PFSK-1 (cell line): ENCODE data around the gene MAPRE2.

Experiments used
- POLR2AphosphoS5 ChIP-seq: IDR thresholded peaks from 2 replicates; pipeline ENCODE4 v1.6.1; 2012; ENCODE audit warnings: low read depth, mild to moderate bottlenecking, control low read depth, low read length, moderate library complexity
- SIN3A ChIP-seq: IDR thresholded peaks from 2 replicates; pipeline ENCODE4 v1.6.1; 2012; ENCODE audit warnings: mild to moderate bottlenecking, low read length, moderate library complexity, borderline replicate concordance; ENCODE audit not compliant: insufficient read depth
- TAF1 ChIP-seq: IDR thresholded peaks from 2 replicates; pipeline ENCODE4 v1.6.1; 2012; ENCODE audit warnings: low read length, control low read depth, borderline replicate concordance; ENCODE audit not compliant: insufficient read depth
- TF ChIP-seq, protein P1 (sequence below), 2 experiments: IDR thresholded peaks; 2 replicates each; pipeline versions ENCODE4 v1.6.1 to v1.8.0; 2011 to 2012; ENCODE audit warnings: low read depth in 2 of 2, low read length in 2 of 2, control low read depth in 1 of 2, inconsistent platforms in 1 of 2, mild to moderate bottlenecking in 1 of 2, moderate library complexity in 1 of 2; ENCODE audit not compliant: insufficient read depth in 1 of 2

DNA sequence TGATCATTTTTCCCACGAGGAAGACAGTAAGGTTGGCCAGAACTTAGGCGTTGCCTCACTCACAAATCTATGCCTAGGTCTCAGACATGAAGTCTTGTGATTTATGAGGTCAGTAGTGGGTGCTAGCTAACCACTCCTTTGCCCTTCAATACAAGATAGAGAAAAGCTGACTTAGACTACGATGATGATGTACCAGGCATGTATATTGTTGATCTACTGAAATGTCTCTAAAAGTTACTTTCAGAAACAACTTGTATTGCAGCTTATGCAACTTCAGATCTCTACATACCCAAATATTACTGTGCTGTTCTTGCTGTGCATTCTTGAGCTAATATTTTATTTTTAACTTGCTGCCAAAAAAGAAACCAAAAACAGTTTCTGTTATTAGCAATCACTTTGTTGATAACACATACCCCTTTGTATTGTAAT, 30.6 kb downstream of the MAPRE2 start:
- TF ChIP-seq POLR2AphosphoS5 (no peak), TAF1 (no peak), SIN3A (no peak)
- TF ChIP-seq, protein P1, sequence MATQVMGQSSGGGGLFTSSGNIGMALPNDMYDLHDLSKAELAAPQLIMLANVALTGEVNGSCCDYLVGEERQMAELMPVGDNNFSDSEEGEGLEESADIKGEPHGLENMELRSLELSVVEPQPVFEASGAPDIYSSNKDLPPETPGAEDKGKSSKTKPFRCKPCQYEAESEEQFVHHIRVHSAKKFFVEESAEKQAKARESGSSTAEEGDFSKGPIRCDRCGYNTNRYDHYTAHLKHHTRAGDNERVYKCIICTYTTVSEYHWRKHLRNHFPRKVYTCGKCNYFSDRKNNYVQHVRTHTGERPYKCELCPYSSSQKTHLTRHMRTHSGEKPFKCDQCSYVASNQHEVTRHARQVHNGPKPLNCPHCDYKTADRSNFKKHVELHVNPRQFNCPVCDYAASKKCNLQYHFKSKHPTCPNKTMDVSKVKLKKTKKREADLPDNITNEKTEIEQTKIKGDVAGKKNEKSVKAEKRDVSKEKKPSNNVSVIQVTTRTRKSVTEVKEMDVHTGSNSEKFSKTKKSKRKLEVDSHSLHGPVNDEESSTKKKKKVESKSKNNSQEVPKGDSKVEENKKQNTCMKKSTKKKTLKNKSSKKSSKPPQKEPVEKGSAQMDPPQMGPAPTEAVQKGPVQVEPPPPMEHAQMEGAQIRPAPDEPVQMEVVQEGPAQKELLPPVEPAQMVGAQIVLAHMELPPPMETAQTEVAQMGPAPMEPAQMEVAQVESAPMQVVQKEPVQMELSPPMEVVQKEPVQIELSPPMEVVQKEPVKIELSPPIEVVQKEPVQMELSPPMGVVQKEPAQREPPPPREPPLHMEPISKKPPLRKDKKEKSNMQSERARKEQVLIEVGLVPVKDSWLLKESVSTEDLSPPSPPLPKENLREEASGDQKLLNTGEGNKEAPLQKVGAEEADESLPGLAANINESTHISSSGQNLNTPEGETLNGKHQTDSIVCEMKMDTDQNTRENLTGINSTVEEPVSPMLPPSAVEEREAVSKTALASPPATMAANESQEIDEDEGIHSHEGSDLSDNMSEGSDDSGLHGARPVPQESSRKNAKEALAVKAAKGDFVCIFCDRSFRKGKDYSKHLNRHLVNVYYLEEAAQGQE (IDR thresholded peaks at IDR 0.05; ENCODE audit: insufficient read depth in 1 of 2, low read depth in 2 of 2, low read length in 2 of 2): no peak
